Measurements from ENCODE around the gene PYGM. TPM values are rescaled to one million over a fixed set of nuclear protein-coding genes. Genes with fewer than 3 reads are reported as not detected.
A peak's percentile ranks its signal among the peaks of the same experiment; 100 is the strongest.

The PYGM gene
- total and polyA plus RNA-seq, 2 experiments from 2014 or later: 244 to 246 TPM

DNA sequence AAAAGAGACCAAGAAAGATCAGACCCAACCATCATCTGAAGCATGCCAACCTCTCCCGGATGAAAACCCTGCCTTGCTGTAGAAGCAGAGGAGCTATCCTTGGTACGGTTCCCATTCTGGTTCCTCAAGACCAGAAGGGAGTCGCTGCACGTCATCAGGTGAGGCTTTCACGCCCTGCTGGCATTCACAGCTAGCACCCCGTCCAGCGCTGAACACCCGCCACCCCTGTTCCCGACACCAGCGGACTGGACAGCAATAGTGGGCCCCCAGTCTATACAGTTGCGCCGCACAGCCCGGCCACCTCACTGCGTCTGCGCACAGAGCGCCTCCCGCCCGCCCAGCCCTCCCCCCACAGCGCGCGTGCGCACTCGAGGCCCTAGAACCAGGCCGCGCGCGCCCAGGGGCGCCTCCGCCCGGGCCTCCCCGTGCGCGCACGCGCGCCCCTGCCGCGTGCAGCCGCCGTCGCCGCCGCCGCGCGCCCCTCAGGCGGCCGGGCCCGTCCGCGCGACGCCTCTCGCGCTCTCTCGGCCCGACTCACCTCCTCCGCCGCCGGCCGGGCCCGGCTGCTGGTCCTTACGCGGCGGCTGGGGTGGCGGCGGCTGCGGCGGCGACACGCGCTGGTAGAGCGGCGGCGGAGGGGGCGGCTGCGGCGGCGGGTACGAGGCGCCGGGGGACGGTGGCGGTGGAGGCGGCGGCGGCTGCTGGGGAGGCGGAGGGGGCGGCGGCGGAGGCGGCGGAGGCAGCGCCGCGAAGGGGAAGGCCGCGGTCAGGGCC, 17.9 kb upstream of the PYGM start:
- H3K27me3 ChIP-seq: no peaks in the 10 kb centered on the region
- H3K27ac ChIP-seq: peak overlapping the region; percentile 99
- peak overlapping the region; percentile 87 for H3K4me3 ChIP-seq
- H3K9me3 ChIP-seq (ENCODE audit: low read depth): no peaks in the 10 kb centered on the region
- peak; percentile 83 to 90 for DNase-seq (ENCODE audit: low read depth in 1 of 2, low spot score in 1 of 2)
- H3K4me1 ChIP-seq (ENCODE audit: low read depth): peaks cover 21% of the 10 kb centered on the region
- peaks cover 35% of the 10 kb centered on the region for H3K36me3 ChIP-seq
- TF ChIP-seq, protein P1, sequence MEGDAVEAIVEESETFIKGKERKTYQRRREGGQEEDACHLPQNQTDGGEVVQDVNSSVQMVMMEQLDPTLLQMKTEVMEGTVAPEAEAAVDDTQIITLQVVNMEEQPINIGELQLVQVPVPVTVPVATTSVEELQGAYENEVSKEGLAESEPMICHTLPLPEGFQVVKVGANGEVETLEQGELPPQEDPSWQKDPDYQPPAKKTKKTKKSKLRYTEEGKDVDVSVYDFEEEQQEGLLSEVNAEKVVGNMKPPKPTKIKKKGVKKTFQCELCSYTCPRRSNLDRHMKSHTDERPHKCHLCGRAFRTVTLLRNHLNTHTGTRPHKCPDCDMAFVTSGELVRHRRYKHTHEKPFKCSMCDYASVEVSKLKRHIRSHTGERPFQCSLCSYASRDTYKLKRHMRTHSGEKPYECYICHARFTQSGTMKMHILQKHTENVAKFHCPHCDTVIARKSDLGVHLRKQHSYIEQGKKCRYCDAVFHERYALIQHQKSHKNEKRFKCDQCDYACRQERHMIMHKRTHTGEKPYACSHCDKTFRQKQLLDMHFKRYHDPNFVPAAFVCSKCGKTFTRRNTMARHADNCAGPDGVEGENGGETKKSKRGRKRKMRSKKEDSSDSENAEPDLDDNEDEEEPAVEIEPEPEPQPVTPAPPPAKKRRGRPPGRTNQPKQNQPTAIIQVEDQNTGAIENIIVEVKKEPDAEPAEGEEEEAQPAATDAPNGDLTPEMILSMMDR (IDR thresholded peaks at IDR 0.05; ENCODE audit: low read depth, low read length): no peak

DNA sequence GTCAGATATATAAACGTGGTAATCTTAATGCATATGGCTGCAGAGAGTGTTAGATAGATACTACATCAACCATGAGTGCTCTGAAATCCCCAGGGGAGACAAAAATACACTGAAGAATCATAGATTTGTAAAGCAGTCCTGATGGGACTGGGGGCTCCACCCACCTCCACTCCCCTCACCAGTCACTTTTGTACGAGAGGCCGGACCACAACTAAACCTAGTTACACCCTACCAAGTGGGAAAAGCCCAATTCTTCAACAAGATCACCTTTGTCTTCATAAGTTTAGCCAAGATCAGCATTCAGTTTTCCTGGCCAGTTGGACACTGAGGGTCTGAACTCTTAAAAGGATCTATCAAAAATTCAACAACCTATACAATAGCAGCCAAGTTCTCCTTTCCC, 17.1 kb upstream of the PYGM start:
- H3K4me3 ChIP-seq: peak overlapping the region; percentile 87
- no peaks in the 10 kb centered on the region for H3K27me3 ChIP-seq
- peaks cover 42% of the 10 kb centered on the region for H3K36me3 ChIP-seq
- peaks cover 21% of the 10 kb centered on the region for H3K4me1 ChIP-seq (ENCODE audit: low read depth)
- TF ChIP-seq, protein P1 (IDR thresholded peaks at IDR 0.05; ENCODE audit: low read depth, low read length): no peak
- no peaks in the 10 kb centered on the region for H3K9me3 ChIP-seq (ENCODE audit: low read depth)
- peak overlapping the region; percentile 69 for H3K27ac ChIP-seq
- no peak for DNase-seq (ENCODE audit: low read depth in 1 of 2, low spot score in 1 of 2)

DNA sequence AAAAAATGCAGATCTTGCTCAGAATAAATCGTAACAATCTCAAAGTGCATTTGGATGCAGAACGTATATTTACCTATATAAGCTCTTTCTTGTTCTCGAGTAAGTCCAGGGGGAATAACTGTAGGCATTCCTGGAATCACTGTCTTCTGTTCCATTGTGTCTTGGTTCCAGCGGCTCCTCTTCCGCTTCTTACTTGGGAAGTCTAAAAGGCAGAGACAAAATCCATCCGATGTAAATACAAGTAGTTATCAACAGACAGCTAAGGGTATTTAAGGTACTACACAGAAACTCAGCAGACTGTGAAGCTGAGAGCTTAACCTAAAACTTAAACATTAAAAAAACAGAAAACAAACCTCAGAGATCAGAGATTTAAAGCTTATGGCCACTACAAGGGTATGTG, 16.7 kb upstream of the PYGM start:
- no peaks in the 10 kb centered on the region for H3K9me3 ChIP-seq (ENCODE audit: low read depth)
- TF ChIP-seq, protein P1 (IDR thresholded peaks at IDR 0.05; ENCODE audit: low read depth, low read length): no peak
- H3K27ac ChIP-seq: no peak overlapping the region
- DNase-seq (ENCODE audit: low read depth in 1 of 2, low spot score in 1 of 2): no peak
- H3K27me3 ChIP-seq: no peaks in the 10 kb centered on the region
- H3K36me3 ChIP-seq: peaks cover 47% of the 10 kb centered on the region
- H3K4me1 ChIP-seq (ENCODE audit: low read depth): peaks cover 21% of the 10 kb centered on the region
- H3K4me3 ChIP-seq: peak overlapping the region; percentile 87

DNA sequence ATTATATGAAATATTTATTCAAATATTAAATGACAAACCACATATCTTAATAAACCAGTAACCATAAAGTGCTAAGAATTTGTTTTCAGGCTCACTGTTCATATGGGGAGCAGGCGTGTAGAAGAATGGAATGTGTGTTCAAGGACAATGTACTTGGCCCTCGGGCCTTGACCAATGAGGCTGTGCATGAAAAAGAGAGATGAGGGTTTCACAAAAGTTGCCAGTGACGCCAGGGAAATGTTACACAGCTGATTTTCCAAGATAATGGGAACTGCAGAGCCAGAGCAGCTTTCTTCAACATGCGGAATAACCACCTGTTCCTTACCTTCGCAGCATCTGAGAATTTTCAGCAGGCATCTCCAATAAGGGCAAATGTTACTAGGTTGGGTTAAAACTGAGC, 14.4 kb upstream of the PYGM start:
- no peak overlapping the region for H3K4me3 ChIP-seq
- peaks cover 70% of the 10 kb centered on the region for H3K36me3 ChIP-seq
- H3K27me3 ChIP-seq: no peaks in the 10 kb centered on the region
- peaks cover 15% of the 10 kb centered on the region for H3K4me1 ChIP-seq (ENCODE audit: low read depth)
- TF ChIP-seq, protein P1 (IDR thresholded peaks at IDR 0.05; ENCODE audit: low read depth, low read length): no peak
- H3K9me3 ChIP-seq (ENCODE audit: low read depth): no peaks in the 10 kb centered on the region
- H3K27ac ChIP-seq: no peak overlapping the region
- no peak for DNase-seq (ENCODE audit: low read depth in 1 of 2, low spot score in 1 of 2)

DNA sequence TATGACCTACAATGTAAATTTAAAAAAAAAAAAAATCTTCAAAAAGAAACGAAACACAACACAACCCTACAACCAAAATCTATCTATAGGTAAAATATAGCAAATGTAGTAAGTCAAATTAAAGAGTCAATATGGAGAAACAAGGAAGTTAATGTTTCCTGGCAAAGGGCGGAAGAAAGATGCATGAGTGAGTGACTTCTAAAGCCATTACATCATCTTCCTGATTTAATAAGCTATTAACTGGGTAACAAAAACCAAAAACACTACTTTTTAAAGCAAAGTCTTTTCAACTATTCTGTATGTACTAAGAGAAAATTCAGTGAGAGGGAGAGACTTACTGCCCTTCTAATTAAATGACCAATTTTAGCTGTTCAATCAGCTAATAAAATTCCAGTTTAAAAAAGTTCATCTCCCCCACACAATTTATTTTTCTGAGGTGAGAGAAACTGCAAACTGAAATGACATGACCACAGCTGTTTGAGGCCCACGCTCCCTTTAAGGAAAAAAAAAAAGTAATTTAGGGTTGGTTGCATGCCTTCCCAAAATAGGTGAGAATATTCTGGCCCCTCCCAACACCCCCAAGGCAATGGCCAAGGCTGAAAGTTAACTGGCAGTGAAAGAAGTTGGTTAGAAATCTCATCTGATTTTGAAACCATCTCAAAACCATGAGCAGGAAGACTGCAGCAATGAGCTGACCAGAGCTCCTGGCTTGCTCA, 12.7 kb upstream of the PYGM start:
- no peaks in the 10 kb centered on the region for H3K9me3 ChIP-seq (ENCODE audit: low read depth)
- TF ChIP-seq, protein P1 (IDR thresholded peaks at IDR 0.05; ENCODE audit: low read depth, low read length): no peak

More for the DNA sequence above, 12.7 kb upstream of the PYGM start:
- Histone ChIP-seq H3K4me1 (ENCODE audit: low read depth) (peaks cover 15% of the 10 kb centered on the region), H3K36me3 (peaks cover 87% of the 10 kb centered on the region), H3K27me3 (no peaks in the 10 kb centered on the region), H3K27ac (no peak overlapping the region), H3K4me3 (no peak overlapping the region)
- no peak for DNase-seq (ENCODE audit: low read depth in 1 of 2, low spot score in 1 of 2)

Data from cardiac muscle cell (in vitro differentiated cells and primary cell).